HepG2 (cell line): ENCODE measurements around the gene CTU1. TPM values are rescaled to one million over a fixed set of nuclear protein-coding genes. Genes with fewer than 3 reads are reported as not detected.

ENCODE experiments used
- AGO1 ChIP-seq: fragments of 200-400 bp; formaldehyde crosslinking; IDR thresholded peaks from 2 replicates; pipeline ENCODE4 v1.6.1; 2017; ENCODE audit warnings: mild to moderate bottlenecking, low read depth, low read length, moderate library complexity; ENCODE audit not compliant: poor library complexity, severe bottlenecking
- BCLAF1 ChIP-seq: fragments of 450-650 bp; IDR thresholded peaks from 2 replicates; pipeline ENCODE4 v1.6.1; 2017; ENCODE audit warnings: mild to moderate bottlenecking
- GATAD2A ChIP-seq: IDR thresholded peaks from 2 replicates; pipeline ENCODE4 v1.6.1; 2016
- HES4 ChIP-seq: sonication (generic); formaldehyde crosslinking; IDR thresholded peaks from 2 replicates; pipeline ENCODE4 v1.9.0; 2021; ENCODE audit warnings: mild to moderate bottlenecking, missing genetic modification reagents, borderline replicate concordance
- ISL2 ChIP-seq: sonication (generic); formaldehyde crosslinking; IDR thresholded peaks from 2 replicates; pipeline ENCODE4 v1.5.0; 2020; ENCODE audit warnings: missing genetic modification reagents
- MATR3 ChIP-seq: sonication (generic); formaldehyde crosslinking; IDR thresholded peaks from 2 replicates; pipeline ENCODE4 v1.4.0; 2020; ENCODE audit warnings: missing genetic modification reagents
- MIER3 ChIP-seq: IDR thresholded peaks from 2 replicates; pipeline ENCODE4 v1.6.1; 2016; ENCODE audit warnings: missing compliant biosample characterization, borderline replicate concordance
- NAIF1 ChIP-seq: sonication (generic); formaldehyde crosslinking; IDR thresholded peaks from 2 replicates; pipeline ENCODE4 v1.5.0; 2020; ENCODE audit warnings: mild to moderate bottlenecking, missing genetic modification reagents, borderline replicate concordance
- NFAT5 ChIP-seq: sonication (generic); formaldehyde crosslinking; IDR thresholded peaks from 2 replicates; pipeline ENCODE4 v1.4.0; 2020; ENCODE audit warnings: missing genetic modification reagents
- NR0B2 ChIP-seq: sonication (generic); formaldehyde crosslinking; IDR thresholded peaks from 2 replicates; pipeline ENCODE4 v1.4.0; 2020; ENCODE audit warnings: mild to moderate bottlenecking, missing genetic modification reagents
- NR3C1 ChIP-seq: sonication (generic); formaldehyde crosslinking; IDR thresholded peaks from 2 replicates; pipeline ENCODE4 v1.4.0; 2020; ENCODE audit warnings: missing genetic modification reagents
- PBX2 ChIP-seq: IDR thresholded peaks from 2 replicates; pipeline ENCODE4 v1.6.1; 2016; ENCODE audit warnings: control low read depth
- POLR2AphosphoS2 ChIP-seq: IDR thresholded peaks from 2 replicates; pipeline ENCODE4 v1.6.1; 2011; ENCODE audit warnings: low read depth, low read length, improper control_type of control experiment
- POLR2AphosphoS5 ChIP-seq: IDR thresholded peaks from 2 replicates; pipeline ENCODE4 v1.6.1; 2012; ENCODE audit warnings: low read depth, low read length
- RFX1 ChIP-seq: fragments of 450-650 bp; IDR thresholded peaks from 2 replicates; pipeline ENCODE4 v1.6.1; 2017
- SRSF1 ChIP-seq: fragments of 200-400 bp; formaldehyde crosslinking; optimal IDR thresholded peaks from 2 replicates; pipeline ENCODE3; 2017; ENCODE audit warnings: mild to moderate bottlenecking, low read depth, low read length, moderate library complexity
- TARDBP ChIP-seq: sonication (generic); formaldehyde crosslinking; IDR thresholded peaks from 2 replicates; pipeline ENCODE4 v1.8.0; 2022; ENCODE audit warnings: mild to moderate bottlenecking, missing genetic modification reagents
- TRIM22 ChIP-seq: fragments of 450-650 bp; IDR thresholded peaks from 2 replicates; pipeline ENCODE4 v1.6.1; 2017
- ZNF207 ChIP-seq: fragments of 450-650 bp; IDR thresholded peaks from 2 replicates; pipeline ENCODE4 v1.6.1; 2016; ENCODE audit warnings: antibody characterized with exemption, borderline replicate concordance
- ZNF367 ChIP-seq: sonication (generic); formaldehyde crosslinking; IDR thresholded peaks from 2 replicates; pipeline ENCODE4 v1.4.0; 2020; ENCODE audit warnings: missing genetic modification reagents, borderline replicate concordance
- polyA plus RNA-seq, 8 experiments: library from polyadenylated mRNA; depleted of rRNA in 3 of 8; stranded (reverse) in 7 of 8; unstranded in 1 of 8; fragments of >200 nt; fragmentation: Illumina TruSeq in 4 of 8; extraction: Trizol in 4 of 8; gene quantifications; 2 replicates each; pipeline versions ENCODE4 v1.2.1 to v1.2.3, GENCODE V29; 2011 to 2016; ENCODE audit warnings: low read depth in 4 of 8, missing spikeins in 1 of 8, mixed read lengths in 1 of 8; ENCODE audit not compliant: insufficient read depth in 1 of 8
- total RNA-seq, 5 experiments: library from RNA; depleted of rRNA; stranded (reverse); fragments of >200 nt; fragmentation: Illumina TruSeq; extraction: Trizol; gene quantifications; 2 replicates each; pipeline ENCODE4 v1.2.3, GENCODE V29; 2016; ENCODE audit warnings: low read depth in 1 of 5

The CTU1 gene
- total and polyA plus RNA-seq, 2 of the 13 experiments (the other 11 are each of a cell fraction or from before 2014, with no cell fraction given) = 1.9 to 2.9 TPM

GRCh38 chr19:51108066-51108804, at the start of gene CTU1 (continued):
- TF ChIP-seq PBX2 (no peak), NR0B2 (no peak; the same call in 1 of the 2 replicates), POLR2AphosphoS5 (peak; percentile 86), ZNF367 (CRISPR knock-in tag) (no peak), ISL2 (CRISPR knock-in tag) (peak; percentile 63; the same call in 1 of the 2 replicates), NFAT5 (CRISPR knock-in tag) (no peak), MATR3 (CRISPR knock-in tag) (no peak), NAIF1 (CRISPR knock-in tag) (no peak), MIER3 (CRISPR knock-in tag) (peak; percentile 84), TARDBP (CRISPR knock-in tag) (peak; percentile 89), NR3C1 (CRISPR knock-in tag) (no peak), ZNF207 (no peak), AGO1 (no peak), HES4 (CRISPR knock-in tag) (peak; percentile 35; the same call in 1 of the 2 replicates), POLR2AphosphoS2 (no peak), BCLAF1 (no peak), SRSF1 (peak; percentile 29), TRIM22 (no peak), GATAD2A (CRISPR knock-in tag) (0 out of 2 replicates have a peak, but pooled peaks have one; percentile 27), RFX1 (peak; percentile 97)
